ENCODE results near the gene ARRDC5. TPM values are rescaled to one million over a fixed set of nuclear protein-coding genes. Genes with fewer than 3 reads are reported as not detected.
A peak's percentile ranks its signal among the peaks of the same experiment; 100 is the strongest.

ARRDC5 gene
- total and polyA plus RNA-seq, 2 of the 13 experiments (the other 11 are each of a cell fraction or from before 2014, with no cell fraction given), result not detected

GRCh38 chr19:4867534-4868285, 35.0 kb downstream of the ARRDC5 start, which contains the start of gene PLIN3 (continued):
- no peak for TF ChIP-seq PAWR (CRISPR knock-in tag; IDR thresholded peaks at IDR 0.05; ENCODE audit: borderline replicate concordance)
- TF ChIP-seq ZNF138 (CRISPR knock-in tag; IDR thresholded peaks at IDR 0.05; ENCODE audit: low read depth), result no peak
- no peak for TF ChIP-seq ZBED4 (CRISPR knock-in tag; IDR thresholded peaks at IDR 0.05; ENCODE audit: borderline replicate concordance)
- no peak for TF ChIP-seq ZBTB42 (CRISPR knock-in tag; IDR thresholded peaks at IDR 0.05)
- TF ChIP-seq SIN3A (IDR thresholded peaks at IDR 0.05; ENCODE audit: borderline replicate concordance, low read depth, low read length), result peak; percentile 49; the same call in 1 of the 2 replicates
- TF ChIP-seq E2F5 (CRISPR knock-in tag; conservative IDR thresholded peaks at IDR 0.05), result no peak
- no peak for TF ChIP-seq REST (IDR thresholded peaks at IDR 0.05; ENCODE audit: borderline replicate concordance in 1 of 2, low read depth in 1 of 2, low read length in 2 of 2)
- peak; percentile 23 for TF ChIP-seq ZNF407 (CRISPR knock-in tag; IDR thresholded peaks at IDR 0.05; ENCODE audit: not compliant biosample characterization)
- no peak; the same call in 1 of the 2 replicates for TF ChIP-seq ZNF430 (CRISPR knock-in tag; IDR thresholded peaks at IDR 0.05)
